Stimulated activated CD4-positive, alpha-beta T cell treated with anti-CD3 and anti-CD28 coated beads, Interleukin-15, amount 100 ng/mL, for 1 hour (primary cell): ENCODE measurements around the gene FAM120B.

ENCODE experiments used
- DNase-seq, 2 donors: peaks; one replicate each; pipeline ENCODE4 v3.0.0-alpha.2; 2020; ENCODE audit warnings: low read depth in 1 of 2, low spot score in 1 of 2

The FAM120B gene

DNA sequence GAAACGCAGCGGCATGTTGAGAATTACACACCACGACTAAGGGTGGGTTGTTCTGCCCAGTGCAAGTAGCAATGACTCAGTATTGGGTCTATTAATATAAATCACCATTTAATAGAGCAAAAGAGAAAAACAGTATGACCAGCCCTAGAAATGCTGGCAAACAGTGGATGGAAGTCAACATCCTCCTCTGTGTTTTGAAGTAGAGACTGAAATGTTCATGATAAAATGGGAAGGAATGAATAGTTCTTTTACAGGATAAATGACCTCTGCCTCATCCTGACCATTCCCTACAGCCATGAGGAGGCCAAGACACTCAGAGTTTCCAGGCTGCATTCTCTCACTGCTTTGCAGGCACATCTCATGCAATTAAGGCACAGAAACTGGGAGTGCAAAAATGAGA lies 134.8 kb downstream of the FAM120B start:
- DNase-seq, result no peak

DNA sequence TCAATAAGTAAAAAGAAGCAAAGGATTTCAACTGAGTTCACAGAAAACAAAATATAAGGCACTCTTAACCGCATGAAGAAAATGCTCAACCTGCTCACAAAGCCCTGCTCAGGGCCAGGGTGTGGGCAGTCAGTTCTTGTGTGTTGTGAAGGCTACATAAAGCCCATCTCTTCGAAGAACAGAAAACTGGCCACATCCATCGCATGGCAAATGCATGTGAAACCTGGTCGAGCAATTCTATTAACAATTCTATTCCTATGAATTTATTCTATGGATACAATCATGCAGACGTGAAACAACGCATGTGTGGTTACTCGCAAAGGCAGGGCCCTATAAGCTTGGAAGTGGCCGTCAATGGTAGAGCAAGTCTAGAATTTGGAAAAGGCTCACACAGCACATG lies 136.0 kb downstream of the FAM120B start:
- no peak for DNase-seq

DNA sequence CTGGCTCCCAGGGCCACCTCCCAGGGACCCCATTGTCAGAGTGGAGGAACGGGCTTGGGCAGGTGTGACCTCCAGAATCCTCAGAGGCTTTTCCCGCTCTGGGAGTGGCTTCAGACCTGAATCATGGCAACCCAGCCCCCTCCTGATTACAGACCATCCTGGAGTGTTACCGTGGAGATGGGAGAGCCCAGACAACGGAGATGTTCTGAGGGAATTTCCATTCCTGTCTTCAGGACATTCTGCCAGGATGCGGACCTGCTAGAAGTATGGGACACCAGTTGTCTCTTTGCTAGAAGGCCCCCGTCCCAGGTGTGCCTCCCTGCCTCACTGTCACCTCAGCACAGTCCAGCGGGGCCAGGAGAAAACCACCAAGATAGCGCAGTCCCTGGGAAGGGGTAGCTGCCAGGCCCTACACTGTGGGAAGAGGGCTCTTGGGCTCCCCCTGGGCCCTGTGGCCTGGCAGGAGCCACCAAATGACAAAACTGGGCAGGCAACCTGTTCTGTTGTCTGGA lies 136.6 kb downstream of the FAM120B start:
- DNase-seq, result no peak

DNA sequence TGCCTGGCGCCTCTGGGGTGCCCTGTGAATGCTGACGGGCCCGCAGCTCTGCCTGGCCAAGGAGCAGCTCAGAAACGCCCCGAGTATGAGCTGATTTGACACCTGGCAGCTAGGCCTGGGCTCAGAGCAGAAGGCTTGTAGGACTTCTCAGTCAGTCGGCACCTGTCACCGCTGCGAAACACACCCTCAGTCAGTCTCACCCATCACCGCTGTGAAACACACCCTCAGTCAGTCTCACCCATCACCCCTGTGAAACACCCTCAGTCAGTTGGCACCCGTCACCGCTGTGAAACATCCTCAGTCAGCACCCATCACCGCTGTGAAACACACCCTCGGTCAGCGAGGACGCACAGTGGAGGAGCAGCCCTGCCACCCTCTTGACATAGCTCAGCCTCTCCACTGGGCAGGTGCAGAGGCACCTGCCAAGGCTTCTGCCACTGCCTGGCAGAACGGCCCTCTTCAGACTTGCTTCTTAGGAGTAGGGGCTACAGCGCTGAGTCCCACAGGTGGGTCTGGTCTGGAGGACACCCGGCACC lies 137.6 kb downstream of the FAM120B start:
- no peak for DNase-seq

DNA sequence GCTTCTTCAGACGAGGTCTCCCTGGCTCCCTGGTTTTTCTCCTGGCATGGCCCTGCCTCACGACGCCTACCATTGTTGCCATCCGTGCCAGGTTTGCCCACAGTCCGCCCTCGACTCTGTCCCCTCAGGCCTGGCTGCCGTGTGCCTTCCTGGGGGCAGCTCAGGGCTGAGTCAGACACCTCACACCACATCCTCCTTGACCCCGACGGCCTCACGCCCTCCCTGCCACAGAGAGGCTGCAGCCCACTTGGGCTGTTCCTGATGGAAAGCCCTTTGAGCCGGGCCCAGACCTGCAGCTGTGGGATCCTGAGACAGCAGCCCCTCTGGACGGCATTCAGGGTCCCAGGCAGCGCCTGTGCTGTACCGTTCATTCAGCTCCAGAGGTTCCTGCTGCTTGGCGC lies 138.3 kb downstream of the FAM120B start:
- DNase-seq, result no peak

DNA sequence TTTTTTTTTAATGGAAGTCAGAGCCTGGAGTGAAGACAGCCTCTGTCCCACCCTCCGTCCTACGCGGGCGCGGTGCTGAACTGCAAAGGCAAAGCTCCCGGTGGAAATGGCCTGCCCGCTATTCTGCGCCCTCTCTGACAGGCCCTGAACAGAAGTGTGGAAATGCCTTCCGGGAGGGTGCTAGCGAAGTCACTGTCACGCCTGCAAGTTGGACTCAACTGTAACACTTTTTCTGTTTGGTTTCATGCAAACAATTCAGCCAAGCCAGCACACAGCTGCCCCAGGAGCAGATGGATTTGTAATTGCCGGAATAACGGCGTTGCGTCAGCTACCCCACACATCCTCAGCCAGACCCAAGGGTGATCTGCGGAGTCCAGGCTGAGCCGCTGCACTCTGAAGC lies 138.9 kb downstream of the FAM120B start:
- DNase-seq, result no peak

DNA sequence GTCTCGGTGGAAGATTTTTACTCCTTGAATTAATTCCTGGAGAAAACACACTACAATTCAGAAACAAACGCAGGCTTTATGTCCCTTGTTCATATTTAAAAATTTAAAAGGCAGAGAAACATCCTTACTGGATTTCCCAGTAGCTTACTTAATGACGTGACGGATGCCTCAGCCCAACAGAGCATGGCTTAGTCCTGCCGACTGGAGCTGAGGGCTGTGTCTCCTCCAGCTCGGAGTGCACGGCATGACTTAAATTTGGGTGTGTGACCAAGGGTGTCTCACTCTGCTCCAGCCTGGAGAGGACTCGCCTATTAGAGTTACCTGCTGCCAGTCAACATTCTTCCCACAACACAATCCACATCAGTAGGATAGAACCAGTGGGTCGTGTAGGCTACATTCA lies 139.4 kb downstream of the FAM120B start:
- DNase-seq, result no peak

DNA sequence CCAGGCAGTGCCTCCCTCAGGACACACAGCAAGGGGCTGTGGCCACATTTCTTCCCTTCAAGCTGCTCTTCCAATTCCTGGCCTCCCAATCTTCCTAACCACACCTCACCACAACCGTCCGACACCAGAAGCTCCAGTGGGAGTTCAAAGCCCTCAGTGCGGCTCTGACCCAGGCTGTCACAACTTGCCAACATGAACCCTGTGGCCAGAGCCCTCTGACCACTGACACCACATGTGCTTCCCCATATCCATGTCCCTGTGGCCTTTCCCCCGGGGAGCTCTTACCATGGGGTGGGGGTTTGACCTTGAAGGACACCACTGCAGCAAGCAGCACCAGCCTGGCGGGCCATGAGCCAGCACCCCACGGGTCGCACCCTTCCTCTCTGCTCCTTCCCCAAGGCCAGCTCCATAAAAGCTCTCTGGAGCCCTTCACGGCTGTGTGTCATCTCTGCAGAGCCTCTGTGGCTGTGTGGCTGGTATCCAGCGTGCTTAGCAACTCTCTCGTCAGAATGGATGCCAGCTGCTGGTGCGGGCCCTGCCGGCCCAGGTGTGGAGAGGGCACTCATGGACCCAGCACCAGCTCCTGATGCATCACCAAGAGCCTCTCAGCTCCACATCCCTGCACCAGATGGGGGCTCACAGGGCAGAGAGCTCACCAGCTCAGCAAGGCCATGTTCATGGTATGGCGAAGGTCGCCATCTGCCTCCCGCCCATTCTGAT lies 140.4 kb downstream of the FAM120B start:
- DNase-seq, result no peak

DNA sequence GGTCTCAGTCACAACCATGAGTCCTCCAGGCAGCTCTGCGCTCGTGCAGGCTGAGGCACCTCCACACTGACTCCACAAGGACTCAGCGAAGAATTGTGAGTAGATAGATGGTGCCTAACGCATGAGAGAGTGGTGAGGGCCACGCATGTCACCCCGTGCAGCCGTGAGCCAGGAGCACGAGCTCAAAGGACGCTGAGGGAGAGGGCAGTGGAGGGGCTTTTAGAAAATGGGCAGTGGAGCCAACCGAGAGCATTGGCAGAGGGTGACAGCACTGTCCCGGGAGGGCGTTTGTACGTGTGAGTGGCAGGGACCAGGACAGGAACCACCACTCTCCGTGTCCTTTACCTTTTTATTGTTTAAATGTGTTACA lies 141.0 kb downstream of the FAM120B start:
- DNase-seq, result no peak

DNA sequence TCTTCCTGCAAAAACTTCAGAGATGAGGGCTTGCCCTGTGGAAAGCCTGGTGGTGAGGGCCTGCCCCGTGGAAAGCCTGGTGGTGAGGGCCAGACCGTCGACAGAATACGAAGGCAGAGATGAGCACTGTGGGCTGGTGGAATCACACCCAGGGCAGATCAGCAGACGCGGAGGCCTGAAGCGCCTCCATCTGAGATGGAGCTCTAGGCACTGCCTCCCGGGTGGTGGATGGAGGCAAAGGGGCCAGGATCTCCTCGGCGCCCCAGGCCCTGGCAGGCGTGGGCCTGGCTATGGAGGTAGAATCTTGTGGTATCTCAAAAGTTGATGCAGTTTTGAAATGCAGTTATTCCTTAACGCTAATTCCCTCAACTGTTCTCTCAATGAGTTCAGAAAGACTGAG lies 141.8 kb downstream of the FAM120B start:
- DNase-seq, result no peak

DNA sequence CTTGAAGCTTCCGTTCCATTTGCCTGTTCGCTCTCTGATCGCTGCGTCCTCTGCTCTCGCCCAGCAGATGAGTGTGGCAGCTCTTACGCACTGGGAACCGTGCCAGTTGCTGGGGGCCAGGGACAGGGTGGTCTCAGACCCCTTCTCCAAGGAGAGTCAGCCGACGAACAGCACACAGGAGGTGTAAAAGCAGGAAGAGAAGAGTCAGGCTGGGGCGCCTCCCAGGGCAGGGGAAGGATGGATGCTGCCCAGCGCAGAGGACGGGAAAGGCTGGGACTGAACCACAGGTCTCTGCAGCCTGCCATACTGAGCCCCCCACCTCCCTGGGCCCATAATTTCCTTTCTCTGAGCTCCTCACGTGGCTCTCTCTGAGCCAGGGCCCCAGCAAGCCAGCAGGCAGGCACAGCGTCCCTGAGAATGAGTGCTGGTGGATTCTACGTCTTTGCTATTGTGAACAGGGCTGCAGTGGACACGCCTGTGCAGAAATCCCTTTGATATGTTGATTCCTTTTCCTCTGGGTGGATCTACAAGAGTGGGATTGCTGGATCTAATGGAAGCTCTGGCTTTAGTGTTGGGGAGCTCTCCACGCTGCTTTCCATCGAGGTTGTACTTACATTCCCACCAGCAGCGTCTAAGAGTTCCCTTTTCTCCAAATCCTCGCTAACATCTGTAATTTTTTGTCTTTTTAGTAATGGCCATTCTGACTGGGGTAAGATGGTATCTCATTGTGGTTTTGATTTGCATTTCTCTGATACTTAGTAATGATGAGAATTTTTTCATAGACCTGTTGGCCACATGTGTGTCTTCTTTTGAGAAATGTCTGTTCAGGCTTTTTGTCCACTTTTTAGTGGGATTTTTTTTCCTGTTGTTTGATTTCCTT lies 142.4 kb downstream of the FAM120B start:
- DNase-seq, result no peak

DNA sequence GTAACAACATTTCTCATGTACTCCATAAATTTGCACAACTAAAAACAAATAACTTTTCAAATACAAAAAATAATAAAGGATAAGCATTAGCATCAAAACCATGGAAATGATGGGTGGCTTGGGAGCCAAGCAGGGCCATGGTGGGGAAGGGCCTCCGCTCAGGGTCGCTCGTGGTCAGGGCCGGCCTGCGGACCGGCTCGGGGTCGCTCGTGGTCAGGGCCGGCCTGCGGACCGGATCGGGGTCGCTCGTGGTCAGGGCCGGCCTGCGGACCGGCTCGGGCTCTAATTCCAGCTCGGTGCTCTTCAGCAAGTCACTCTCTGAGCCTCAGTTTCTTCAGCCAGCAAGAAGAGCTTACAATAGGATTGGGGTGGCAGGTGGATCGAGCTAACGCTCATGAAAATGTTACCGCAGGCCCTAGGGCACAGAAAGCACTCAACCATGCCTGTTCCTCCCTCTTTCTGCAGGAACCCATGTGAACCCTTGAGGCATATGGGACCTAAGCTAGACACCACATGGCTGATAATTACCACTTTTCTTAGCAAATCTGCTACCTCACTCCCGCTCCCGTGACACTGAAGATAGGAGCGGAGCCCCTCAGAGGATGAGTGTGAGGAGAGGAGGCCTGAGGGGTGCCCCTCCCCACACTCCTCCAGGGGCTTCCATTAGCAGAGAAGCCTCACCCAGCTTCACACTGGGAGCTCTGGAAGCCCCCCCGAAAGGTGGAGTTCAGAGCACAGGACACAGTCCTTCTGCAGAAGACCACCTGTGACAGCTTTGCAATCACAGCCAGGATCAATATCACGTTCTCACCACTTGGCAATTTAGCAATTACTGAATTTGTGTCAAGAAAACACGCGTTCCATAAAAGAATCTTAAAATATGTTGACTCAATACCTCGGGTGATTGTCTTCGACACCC lies 143.5 kb downstream of the FAM120B start:
- no peak for DNase-seq

DNA sequence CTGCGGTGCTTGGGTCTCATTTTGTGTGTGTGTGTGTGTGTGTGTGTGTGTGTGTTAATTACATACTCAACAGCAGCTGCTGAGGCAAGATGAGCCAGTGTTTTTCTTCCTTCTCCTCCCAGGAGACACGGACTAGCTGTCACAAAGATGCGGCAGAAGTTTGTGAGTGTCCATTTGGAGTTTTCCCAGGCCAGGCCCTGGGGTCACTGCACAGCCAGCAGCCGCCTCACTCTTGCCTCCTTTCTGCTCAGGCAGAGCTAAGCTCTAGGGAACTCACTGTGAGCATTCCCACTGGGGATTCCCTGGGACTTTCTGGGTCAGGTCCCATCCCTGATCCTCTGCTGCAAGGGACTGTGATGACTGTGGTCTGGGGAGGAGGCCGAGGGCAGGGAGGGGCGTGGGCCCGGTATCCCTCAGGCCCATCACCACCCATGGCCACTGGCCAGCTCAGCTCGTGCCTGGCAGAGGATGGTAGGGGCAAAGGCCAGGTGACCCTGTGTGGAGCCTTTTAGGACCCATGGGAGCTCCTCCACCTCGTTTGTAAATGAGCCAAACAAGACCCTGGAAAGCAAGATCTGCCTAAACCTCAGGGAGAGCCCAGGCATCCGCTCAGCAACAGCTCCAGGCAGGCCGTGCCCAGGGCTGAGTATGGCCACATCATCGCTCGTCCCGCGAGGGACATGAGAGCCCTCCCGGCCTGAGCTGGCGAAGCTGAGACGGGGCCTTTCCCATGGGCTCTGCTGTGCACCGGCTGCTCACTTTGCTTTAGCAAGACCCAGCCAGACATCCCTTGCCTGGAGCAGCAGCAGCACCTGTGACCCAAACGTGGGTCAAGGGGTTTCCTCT lies 144.6 kb downstream of the FAM120B start:
- DNase-seq, result no peak

DNA sequence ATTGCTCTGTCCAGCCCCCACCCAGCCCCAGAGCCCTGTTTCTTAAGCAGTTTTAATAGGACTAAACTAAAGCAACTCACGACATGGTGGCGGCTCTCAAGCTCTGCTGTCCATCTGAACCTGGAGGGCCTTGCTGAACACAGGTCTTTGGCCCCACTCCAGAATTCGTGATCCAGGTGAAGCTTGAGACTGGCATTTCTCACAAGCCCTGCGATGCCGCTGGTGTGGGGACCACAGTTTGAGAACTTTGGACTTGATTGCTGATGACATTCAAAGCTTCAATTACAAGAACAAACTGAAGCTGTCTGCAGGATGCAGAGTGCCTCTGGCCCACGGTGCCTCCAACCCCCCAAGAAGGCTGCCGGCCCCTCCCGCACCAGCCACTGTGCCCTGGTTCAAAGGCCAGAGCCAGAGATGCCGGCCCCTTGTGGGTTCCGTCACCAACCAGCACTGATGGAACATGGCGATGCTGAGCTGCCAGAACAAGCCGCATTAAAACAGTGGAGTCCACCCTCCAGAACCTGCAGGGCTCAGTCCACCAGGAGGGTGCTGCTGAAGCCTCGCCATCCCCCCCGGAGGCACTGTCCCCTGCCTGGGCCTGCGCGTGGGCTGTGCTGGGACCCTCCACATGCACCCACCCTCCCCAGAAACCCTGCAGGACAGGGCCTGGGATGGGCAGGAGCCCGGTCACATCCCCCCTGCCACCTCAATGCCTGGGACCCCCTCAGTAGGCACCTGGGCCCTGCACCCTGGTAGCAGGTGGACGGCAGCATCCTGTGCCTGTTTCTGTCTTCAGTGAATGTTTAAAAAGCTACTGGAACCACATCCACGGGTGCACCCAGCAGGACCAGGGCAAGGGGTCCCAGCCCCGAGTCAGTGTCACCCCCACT lies 145.4 kb downstream of the FAM120B start:
- no peak for DNase-seq

DNA sequence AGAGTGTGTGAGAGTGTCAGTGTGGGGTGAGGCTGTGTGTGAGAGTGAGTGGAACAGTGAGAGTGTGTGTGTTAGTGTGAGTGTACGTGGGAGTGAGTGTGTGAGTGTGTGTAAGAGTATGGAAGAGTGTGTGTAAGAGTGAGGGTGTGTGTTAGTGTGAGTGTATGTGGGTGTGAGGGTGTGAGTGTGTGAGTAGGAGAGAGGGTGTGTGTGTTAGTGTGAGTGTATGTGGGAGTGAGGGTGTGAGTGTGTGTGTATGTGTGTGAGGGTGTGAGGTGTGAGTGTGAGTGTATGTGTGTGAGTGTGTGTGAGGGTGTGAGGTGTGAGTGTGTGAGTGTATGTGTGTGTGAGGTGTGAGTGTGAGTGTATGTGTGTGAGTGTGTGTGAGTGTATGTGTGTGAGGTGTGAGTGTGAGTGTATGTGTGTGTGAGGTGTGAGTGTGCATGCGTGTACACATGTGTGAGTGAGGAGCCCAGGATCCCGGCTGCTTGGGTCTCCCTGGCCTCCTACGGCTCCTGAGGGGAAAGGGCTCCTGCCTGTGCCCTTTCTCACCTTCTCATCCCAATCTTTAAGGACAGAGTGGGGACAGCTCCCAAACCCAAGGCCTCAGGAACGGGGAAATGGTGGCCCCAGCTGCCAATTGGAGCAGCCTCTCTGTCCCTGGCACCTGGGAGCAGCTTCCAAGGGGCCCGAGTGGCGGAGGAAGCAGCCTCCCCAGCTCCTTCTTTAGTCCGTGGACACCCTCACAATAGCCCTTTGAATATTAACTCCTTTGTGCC lies 146.4 kb downstream of the FAM120B start:
- no peak for DNase-seq

DNA sequence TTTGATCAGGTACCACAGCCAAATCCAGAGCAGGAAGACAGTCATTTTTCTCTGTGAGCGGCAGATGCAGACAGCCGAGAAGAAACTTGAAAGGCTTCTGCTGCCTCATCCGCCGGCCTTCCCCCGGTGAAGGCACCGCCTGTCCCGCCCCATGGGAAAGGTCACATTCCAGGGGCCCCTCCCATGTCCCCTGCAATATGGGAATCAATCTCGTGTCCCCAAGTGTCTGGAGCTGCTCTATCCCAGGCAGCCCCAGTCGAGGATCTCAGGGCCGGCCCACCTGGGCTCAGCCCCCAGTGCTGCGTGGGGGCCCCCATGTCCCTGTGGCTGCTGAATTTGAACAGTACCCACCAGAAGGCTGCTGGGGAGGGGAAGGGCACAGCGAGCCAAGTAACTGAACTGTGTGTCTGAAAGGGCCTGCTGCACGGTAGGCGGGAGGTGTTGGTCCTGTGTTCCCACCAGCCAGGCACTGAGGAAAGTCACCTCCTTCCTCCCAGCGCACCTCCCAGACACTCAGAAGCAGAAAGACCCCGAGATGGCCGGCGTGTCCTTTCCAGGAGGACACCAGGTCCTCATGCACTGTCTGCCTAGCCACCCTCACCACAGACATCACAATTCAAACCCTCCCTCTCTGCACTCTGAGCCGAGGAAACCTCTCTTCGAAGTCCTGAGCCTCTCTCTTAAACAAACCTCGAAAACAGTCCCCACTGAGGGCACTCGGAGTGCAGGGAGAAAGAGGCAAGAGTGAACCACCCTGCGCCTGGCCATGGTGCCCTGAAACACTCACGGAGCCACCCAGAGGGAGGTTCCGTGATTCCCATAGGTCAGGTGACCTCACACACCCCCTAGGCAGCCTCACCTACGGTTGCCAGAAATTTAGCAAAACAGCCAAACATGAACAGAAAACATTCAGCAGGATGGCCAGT lies 147.3 kb downstream of the FAM120B start:
- no peak for DNase-seq

DNA sequence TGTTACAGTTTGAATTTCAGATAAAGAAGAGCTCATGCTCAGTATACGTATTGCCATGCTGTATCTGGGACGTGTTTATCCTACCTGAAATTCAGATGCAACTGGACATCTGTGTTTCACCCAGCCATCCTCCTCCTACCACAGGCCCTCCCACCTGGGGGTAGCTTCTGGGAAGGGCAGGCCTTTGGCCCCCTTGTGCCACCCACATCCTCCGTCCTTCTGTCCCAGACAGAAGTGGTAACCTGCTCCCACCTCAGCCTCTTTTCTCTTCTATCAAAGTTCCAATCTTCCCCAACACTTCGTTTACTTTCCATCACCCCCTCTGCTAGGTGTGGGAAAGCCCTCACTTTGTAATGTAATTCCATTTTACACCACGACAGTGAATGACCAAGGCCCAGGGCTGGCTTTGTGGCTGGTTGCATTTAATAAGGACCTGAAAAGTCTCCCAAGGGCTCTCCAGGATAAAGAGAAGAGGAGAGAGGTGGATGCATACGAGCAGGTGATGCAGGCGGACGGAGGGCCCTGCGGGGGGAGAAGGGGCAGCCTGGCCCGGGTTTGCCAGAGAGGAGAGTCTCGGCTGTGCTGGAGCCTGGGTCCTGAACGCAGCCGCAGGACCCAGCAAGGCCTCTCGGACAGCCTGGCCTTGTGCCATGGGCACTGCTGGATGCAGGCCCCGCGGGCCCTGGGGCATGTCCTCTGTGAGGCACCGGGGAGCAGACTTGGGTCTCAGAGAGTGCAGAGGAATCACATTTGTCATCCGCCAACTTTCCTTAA lies 148.1 kb downstream of the FAM120B start:
- no peak for DNase-seq
